ENCODE measurements around the gene ST6GALNAC1.

DNA sequence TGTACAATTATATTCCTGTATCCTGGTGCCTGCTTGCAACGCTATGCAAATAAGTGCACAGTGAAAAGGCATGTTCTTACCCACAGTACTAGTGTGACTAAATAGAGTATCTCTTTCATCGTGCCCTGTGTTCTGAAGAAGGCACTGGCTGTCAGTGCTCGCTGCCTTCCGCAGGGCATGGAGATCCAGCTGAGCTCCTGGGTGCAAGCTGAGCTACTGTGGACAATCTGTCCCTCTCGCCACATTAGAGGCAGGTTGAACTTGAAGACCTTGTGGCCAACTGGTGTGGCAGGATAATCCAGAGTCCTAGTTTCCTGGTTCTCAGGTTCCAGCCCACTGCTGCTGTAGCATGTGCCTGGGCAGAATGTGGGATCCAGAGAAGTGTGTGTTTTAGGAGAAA is 1.9 kb upstream of the ST6GALNAC1 start:
- TF ChIP-seq CTCF (conservative IDR thresholded peaks at IDR 0.05) (no peak), ZFX (IDR thresholded peaks at IDR 0.05) (no peak)

All from C4-2B (cell line).